Liver (tissue), 3 donors: ENCODE measurements around the gene EXOC4.

Experiments used
- EGR1 ChIP-seq, 2 donors: IDR thresholded peaks; 2 replicates each; pipeline ENCODE4 v1.6.1; 2016 to 2018; ENCODE audit warnings: antibody characterized with exemption in 2 of 2, low read depth in 2 of 2
- TF ChIP-seq, protein P1 (sequence below): fragments of 150-350 bp; IDR thresholded peaks from 2 replicates; pipeline ENCODE4 v1.5.1; 2017; ENCODE audit warnings: improper control_type of control experiment, low read depth, low read length; ENCODE audit not compliant: missing input control
- TF ChIP-seq, protein P2 (sequence below): IDR thresholded peaks from 2 replicates; pipeline ENCODE4 v1.6.1; 2016; ENCODE audit warnings: antibody characterized with exemption
- donor health status: healthy.
- donor health status: healthy.

DNA sequence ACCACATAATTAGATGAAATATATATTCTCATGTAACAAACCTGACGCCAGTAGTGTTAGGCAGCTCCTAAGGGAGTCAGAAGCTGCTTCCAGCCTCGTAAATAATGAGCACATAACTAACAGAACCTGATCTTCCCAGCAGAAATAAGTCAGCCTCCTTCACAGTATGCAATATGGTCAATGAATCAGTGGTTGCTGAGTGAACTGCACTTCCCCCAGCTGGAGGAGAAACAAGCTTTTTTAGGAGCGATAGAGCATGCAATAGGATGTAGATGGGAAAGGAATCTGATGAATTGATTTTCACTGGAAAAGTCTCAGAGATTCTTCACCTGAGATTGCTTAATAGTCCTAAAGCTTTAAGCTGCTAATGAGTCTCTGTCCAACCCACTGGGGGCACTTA lies 537.1 kb downstream of the EXOC4 start:
- TF ChIP-seq, protein P1, sequence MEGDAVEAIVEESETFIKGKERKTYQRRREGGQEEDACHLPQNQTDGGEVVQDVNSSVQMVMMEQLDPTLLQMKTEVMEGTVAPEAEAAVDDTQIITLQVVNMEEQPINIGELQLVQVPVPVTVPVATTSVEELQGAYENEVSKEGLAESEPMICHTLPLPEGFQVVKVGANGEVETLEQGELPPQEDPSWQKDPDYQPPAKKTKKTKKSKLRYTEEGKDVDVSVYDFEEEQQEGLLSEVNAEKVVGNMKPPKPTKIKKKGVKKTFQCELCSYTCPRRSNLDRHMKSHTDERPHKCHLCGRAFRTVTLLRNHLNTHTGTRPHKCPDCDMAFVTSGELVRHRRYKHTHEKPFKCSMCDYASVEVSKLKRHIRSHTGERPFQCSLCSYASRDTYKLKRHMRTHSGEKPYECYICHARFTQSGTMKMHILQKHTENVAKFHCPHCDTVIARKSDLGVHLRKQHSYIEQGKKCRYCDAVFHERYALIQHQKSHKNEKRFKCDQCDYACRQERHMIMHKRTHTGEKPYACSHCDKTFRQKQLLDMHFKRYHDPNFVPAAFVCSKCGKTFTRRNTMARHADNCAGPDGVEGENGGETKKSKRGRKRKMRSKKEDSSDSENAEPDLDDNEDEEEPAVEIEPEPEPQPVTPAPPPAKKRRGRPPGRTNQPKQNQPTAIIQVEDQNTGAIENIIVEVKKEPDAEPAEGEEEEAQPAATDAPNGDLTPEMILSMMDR = no peak
- TF ChIP-seq, protein P2, sequence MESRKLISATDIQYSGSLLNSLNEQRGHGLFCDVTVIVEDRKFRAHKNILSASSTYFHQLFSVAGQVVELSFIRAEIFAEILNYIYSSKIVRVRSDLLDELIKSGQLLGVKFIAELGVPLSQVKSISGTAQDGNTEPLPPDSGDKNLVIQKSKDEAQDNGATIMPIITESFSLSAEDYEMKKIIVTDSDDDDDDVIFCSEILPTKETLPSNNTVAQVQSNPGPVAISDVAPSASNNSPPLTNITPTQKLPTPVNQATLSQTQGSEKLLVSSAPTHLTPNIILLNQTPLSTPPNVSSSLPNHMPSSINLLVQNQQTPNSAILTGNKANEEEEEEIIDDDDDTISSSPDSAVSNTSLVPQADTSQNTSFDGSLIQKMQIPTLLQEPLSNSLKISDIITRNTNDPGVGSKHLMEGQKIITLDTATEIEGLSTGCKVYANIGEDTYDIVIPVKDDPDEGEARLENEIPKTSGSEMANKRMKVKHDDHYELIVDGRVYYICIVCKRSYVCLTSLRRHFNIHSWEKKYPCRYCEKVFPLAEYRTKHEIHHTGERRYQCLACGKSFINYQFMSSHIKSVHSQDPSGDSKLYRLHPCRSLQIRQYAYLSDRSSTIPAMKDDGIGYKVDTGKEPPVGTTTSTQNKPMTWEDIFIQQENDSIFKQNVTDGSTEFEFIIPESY = no peak
- no peak for TF ChIP-seq EGR1 (IDR thresholded peaks at IDR 0.05; ENCODE audit: low read depth in 2 of 2)
